GM21515 (cell line): ENCODE data around the gene NEU2.
"Not testable (repeated sequence)": the region's sequence is repeated elsewhere in the genome, so short reads cannot be mapped to it uniquely, and the experiment has no call there.

ENCODE experiments used
- ATAC-seq: cut with Tn5 transposase; IDR thresholded peaks from one replicate; pipeline ENCODE4 v1.9.1; 2021; ENCODE audit not compliant: unreplicated experiment

NEU2 gene

GRCh38 chr2:233053928-233054784, 21.7 kb downstream of the NEU2 start:
- no peak for ATAC-seq

DNA sequence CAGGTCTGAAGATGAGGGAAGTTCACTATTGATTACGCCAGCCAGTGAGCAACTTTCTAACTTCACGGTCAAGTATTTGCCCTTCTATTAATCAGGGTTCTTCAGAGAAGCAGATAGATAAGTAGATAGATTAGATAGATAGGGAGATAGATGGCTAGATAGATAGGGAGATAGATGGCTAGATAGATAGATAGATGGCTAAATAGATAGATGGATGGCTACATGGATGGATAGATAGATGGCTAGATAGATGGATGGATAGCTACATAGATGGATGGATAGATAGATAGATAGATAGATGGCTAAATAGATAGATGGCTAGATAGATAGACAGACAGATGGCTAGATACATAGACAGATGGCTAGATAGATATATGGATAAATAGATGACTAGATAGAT, 22.9 kb downstream of the NEU2 start:
- ATAC-seq = no peak

- ATAC-seq = no peak
Measured at GRCh38 chr2:233056961-233057605, 24.6 kb downstream of the NEU2 start.

DNA sequence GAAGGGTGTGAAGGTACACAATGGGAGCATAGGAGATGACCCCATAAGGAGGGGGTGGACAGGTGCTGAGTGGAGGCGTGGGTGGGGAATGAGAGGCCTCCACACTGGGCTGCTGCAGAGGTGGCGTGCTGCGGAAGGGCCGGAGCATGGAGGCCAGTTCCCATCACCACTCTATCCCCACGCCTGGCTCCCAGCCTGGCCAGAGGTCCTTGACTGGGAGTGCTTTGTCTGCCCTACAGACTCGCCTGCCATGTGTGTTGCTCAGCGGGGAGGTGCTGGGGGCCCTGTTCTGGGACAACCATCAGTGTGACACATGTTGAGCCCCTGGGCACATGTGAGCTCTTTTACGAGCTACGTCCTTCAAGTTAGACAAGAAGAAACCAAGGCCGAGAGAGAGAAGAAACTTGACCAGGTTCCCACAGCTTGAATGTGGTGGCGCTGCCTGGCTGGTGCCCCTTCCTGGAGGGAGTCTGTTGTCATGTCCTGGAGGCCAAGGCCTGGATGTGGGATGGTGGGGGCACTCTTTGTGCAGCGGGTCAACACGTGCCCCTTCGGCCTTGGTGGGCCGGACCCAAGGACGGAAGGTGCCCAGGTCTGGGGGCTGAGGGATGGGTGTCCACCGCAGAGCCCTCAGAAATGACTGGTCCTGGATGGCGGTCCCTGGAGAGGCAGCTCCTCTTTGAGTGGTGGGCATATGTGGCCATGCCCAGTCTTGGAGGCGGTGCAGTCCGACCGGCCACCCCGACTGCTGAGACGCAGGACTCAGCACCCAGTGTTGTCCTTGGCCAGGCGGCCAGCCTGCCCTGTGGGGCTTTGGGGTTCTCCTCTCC, 26.5 kb downstream of the NEU2 start:
- no peak for ATAC-seq

DNA sequence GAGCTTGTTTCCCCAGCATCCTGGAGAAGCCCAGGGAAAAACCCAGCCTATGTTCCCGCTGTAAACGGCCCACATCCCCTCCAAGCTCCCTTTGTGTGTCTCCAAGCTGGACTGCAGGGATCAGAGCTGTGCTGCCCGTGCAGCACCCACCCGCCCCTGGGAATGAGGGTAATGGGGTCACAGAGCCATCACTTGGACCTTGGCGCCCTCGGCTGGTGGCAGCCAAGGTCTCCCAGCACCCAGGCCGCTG, 27.0 kb downstream of the NEU2 start:
- ATAC-seq = no peak

DNA sequence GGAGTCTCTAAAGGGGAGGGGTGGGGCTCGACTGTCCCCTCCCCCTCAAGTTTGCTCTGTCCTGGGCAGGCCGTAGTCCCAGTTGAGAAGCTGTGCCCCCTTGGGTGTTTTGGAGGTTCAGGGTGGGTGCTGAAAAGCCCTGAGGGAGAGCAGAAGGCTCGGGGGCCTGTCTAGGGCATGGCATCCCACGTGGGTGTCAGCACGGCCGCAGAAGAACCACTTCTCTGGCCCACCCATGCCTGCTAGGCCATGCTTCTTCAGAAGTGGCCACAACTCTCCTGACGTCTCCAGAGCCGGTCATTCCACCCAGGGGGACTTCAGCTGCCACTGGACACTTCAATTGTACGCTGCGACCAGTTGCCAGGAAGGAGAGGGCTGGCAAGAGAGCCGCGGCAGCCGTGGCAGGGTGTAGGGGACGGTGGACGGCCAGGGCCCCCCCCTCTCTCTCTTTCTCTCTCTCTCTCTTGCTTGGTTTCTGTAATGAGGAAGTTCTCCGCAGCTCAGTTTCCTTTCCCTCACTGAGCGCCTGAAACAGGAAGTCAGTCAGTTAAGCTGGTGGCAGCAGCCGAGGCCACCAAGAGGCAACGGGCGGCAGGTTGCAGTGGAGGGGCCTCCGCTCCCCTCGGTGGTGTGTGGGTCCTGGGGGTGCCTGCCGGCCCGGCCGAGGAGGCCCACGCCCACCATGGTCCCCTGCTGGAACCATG, 27.5 kb downstream of the NEU2 start, which contains the start of gene INPP5D:
Gene INPP5D (plus strand): TSS at position 546 of the 704 bp plus-strand sequence. CDS start 137 bp downstream, at position 683.
- peak; percentile 36 for ATAC-seq

- no peak for ATAC-seq
Measured at GRCh38 chr2:233060501-233060979, 28.1 kb downstream of the NEU2 start.

- ATAC-seq = no peak
Measured at GRCh38 chr2:233060980-233061590, 28.6 kb downstream of the NEU2 start.

DNA sequence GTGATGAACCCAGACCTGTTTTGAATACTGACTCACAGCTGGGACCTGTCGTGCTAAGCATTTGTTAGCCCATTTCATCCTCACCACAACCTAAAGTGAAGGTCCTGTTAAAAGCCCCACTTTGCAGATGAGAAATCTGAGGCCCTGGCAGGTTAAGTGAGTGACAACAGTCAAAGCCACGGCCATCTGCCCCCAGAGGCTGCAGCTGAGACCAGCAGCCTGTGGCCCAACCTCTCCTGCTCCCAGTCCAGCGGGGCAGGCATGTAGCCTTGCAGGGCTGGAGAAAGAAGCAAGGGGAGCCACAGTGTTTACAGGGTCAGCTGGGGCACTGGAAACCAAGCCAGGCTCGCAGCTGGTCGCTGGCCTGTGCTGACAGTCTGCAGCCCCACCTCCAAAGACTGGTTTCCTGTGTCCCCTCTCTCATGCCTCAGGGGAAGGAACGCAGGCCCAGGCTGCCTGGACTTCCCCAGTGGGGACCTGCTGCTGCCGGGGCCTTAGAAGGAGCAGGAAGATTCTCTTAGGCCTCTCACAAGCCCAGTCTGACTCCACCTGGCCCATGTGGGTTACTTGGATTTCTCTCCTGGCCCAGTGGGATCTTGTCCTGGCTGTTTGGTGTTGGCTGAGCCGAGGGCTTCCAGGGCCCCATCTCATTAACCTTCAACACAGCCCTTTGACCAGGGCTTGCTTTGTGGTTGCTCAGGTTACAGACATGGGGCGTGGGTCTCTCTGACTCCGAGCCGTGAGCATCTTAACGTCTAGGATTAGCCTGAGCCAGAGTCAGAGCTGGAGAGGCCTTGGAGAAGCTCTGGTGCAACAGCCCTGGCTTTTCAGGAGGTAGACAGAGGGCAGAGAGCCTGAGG, 29.3 kb downstream of the NEU2 start:
- peak; percentile 23 for ATAC-seq

- ATAC-seq = no peak
Measured at GRCh38 chr2:233062451-233062850, 30.0 kb downstream of the NEU2 start.

DNA sequence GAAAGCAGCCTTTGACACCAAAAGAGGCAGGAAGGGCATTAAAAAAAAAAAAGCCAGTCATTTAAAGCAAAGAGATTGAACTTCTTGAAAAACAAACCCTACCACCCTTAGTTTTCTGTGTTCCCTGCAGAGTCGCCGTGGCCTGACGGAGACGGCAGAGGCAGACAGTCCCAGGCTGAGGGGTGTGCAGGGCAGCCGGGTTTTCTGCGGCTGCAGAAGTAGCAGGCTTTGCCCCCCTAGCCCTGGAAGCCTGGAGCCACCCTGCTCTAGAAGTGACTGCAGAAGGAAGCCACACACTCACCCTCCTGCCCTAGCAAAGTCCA, 30.4 kb downstream of the NEU2 start:
- no peak for ATAC-seq

GRCh38 chr2:233063269-233063975, 30.9 kb downstream of the NEU2 start:
- peak; percentile 47 for ATAC-seq

GRCh38 chr2:233063976-233064411, 31.5 kb downstream of the NEU2 start:
- no peak for ATAC-seq

DNA sequence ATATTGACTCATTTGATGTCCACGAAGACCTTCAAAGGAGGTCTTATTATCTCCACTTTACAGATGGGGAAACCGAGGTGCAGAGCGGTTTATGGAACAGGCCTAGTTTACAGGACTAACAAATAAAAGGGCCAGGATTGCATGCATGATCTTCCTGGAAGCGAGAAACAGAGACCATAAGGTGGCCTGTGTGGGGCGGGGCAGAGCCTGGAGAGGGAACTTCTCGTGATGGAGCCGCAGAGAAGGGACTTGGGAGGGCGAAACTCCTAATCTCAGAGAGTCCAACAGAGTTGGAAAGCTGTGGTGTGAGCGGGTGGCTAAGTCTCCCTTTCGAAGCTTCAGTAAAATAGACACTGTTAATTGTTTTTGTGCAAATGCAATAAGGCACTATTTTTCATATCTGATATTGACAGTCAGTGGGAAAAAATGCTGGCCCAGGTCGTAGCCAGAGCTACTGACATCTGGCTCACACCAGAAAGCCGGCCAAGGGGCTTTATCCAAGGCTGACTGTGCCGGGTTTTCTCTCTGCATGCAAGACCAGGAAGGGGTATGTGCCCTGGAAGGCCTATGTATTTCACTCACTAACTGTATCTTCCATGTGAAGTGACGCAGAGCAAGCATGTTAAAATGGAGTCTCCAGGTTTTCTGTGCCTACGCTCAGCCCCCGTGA, 32.2 kb downstream of the NEU2 start:
- ATAC-seq = no peak

GRCh38 chr2:233065200-233065589, 32.7 kb downstream of the NEU2 start:
- not testable (repeated sequence) for ATAC-seq

DNA sequence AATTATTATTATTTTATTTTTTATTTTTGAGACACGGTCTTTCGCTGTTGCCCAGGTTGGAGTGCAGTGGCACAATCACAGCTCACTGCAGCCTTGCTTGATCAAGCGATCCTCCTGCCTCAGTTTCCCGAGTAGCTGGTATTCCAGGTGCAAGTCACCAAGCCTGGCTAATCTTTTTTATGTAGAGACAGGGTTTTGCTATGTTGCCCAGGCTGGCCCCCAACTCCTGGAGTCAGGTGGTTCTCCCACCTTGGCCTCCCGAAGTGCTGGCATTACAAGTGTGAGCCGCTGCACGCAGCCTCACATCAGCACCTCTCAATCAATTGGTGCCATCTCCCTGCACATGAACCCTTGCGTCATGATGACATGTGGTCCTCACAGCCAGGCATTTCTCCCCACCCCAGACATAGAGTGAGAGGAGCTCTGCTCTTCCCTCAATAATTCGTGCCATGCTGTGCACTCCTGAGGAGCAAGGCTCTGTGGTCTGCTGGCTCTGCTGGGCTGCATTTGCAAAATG, 33.5 kb downstream of the NEU2 start:
- no peak for ATAC-seq

- ATAC-seq = no peak
Measured at GRCh38 chr2:233068762-233069418, 36.4 kb downstream of the NEU2 start.

GRCh38 chr2:233072838-233073237, 40.4 kb downstream of the NEU2 start:
- ATAC-seq = no peak
